T-helper 2 cell treated with Interferon-gamma antibody and Interleukin-4, amounts not matched to agents 5 μg/mL and 100 μg/mL, for 36 hours (primary cell): Measurements from ENCODE around the gene FOXN3.

Experiments
- DNase-seq: peaks from one replicate; pipeline ENCODE4 v3.0.0; 2021; ENCODE audit warnings: low spot score
- H3K27ac Mint-ChIP-seq: one replicate; pipeline ENCODE4 v1.8.0; 2021; ENCODE audit warnings: mild to moderate bottlenecking, mixed read lengths
- H3K27me3 Mint-ChIP-seq: one replicate; pipeline ENCODE4 v1.8.0; 2021; ENCODE audit warnings: low read depth, mixed read lengths
- H3K36me3 Mint-ChIP-seq: one replicate; pipeline ENCODE4 v1.8.0; 2021; ENCODE audit warnings: low read depth, mixed read lengths
- H3K4me1 Mint-ChIP-seq: one replicate; pipeline ENCODE4 v1.8.0; 2021; ENCODE audit warnings: low read depth, mixed read lengths
- H3K4me3 Mint-ChIP-seq: one replicate; pipeline ENCODE4 v1.8.0; 2022; ENCODE audit warnings: mild to moderate bottlenecking, moderate library complexity, mixed read lengths
- H3K9me3 Mint-ChIP-seq: one replicate; pipeline ENCODE4 v1.8.0; 2021; ENCODE audit warnings: mixed read lengths

The FOXN3 gene

DNA sequence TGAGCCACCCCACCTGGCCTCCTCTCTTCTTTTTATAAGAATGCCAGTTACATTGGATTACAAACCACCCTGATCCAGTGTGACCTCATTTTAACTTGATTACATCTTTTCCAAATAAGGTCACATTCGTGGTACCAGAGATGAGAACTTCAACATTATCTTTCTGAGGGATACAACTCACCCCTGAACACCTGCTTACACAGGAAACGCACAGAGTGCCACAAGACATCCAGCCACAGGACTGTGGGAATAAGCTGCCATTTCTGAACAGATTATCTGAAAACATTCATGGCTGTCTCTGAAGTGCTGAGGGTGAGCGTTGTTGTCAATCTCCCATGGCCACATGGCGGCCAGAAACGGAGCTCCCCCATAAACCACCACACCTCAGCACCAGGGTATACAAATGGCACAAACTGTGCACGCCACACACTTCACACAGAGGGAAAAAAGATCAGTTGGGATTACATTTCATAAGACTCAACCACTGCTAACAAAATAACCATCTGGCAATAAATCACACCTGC, 23.7 kb downstream of the FOXN3 start:
- H3K4me3 Mint-ChIP-seq = no peak overlapping the region
- H3K9me3 Mint-ChIP-seq = no peaks in the 10 kb centered on the region
- peaks cover 21% of the 10 kb centered on the region for H3K36me3 Mint-ChIP-seq
- peak overlapping the region; percentile 5 for H3K27ac Mint-ChIP-seq
- no peak for DNase-seq
- no peaks in the 10 kb centered on the region for H3K27me3 Mint-ChIP-seq
- H3K4me1 Mint-ChIP-seq = peaks cover 24% of the 10 kb centered on the region

DNA sequence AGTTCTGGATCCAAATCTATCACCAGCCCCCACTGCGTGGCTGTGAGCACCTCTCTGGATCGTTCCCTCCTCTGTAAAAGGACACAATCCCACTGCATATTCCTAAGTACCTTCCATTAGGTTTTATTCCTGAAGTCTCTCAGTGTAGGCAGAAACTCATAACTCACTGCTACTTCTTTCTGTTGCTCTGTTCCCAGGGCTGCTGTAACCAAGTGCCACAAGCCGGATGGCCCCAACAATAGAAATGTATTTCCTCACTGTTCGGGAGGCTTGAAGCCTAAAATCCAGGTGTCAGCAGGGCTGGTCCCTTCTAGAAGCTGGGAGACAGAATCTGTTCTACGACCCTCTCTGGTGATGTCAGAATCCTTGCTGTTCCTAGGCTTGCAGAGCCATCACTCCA, 24.9 kb downstream of the FOXN3 start:
- DNase-seq = no peak
- no peaks in the 10 kb centered on the region for H3K27me3 Mint-ChIP-seq
- H3K4me3 Mint-ChIP-seq = no peak overlapping the region
- peaks cover 17% of the 10 kb centered on the region for H3K36me3 Mint-ChIP-seq
- H3K9me3 Mint-ChIP-seq = no peaks in the 10 kb centered on the region
- no peak overlapping the region for H3K27ac Mint-ChIP-seq
- H3K4me1 Mint-ChIP-seq = peaks cover 21% of the 10 kb centered on the region

DNA sequence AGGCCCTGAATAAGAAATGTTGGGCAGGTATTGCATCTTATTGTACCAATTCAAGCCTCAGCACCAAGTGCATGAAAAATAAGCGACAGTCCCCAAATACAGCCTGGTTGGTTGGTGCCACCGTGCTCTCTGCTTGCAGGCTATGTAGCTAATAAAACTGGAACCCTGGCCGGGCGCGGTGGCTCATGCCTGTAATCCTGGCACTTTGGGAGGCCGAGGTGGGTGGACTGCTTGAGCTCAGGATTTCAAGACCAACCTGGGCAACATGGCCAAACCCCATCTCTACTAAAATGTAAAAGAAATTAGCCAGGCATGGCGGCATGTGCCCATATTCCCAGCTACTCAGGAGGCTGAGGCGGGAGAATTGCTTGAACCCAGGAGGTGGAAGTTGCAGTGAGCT, 25.5 kb downstream of the FOXN3 start:
- Mint-ChIP-seq H3K4me3 (no peak overlapping the region), H3K4me1 (peaks cover 21% of the 10 kb centered on the region), H3K27ac (no peak overlapping the region), H3K9me3 (no peaks in the 10 kb centered on the region), H3K27me3 (no peaks in the 10 kb centered on the region), H3K36me3 (peaks cover 13% of the 10 kb centered on the region)
- no peak for DNase-seq

DNA sequence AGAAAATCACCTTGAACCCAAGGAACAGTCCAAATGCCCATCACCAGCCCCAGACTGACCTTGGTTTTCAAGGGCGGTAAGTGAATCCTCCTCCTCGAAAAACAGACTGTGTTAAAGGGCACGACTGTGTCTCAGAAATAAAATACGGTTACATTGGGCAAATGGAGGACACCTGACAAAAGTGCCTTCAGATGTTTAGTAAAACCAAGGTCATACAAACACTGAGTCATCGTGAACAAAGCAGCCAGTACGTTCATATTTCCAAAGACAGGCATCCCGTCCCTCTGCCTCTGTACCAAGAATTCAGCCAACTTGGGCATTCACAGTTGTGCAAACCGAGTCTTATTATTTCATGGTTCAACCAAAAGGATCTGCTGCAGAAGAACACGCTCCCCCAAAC, 25.9 kb downstream of the FOXN3 start:
- no peaks in the 10 kb centered on the region for H3K27me3 Mint-ChIP-seq
- peaks cover 9% of the 10 kb centered on the region for H3K36me3 Mint-ChIP-seq
- no peak overlapping the region for H3K4me3 Mint-ChIP-seq
- H3K4me1 Mint-ChIP-seq = peaks cover 20% of the 10 kb centered on the region
- no peak for DNase-seq
- no peaks in the 10 kb centered on the region for H3K9me3 Mint-ChIP-seq
- H3K27ac Mint-ChIP-seq = no peak overlapping the region

DNA sequence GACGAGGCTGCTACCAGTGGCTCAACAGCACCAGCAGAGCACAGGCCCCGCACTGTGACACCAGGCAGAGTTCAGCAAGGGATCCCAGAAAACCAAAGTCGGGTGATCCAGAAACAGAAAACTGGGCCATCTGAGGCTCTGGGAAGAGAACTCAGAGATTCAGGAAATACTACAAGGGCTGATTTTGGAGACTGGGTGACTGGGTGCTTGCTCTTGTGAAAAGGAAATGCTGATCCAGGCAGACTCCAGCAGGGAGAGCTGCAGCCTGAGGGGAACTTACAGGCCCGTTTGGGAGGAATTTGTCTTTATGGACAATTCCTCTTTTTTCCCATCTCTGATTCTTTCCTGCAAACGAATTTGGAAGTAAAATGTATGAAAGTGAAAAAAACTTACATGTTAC, 28.2 kb downstream of the FOXN3 start:
- no peaks in the 10 kb centered on the region for H3K27me3 Mint-ChIP-seq
- no peak for DNase-seq
- peaks cover 7% of the 10 kb centered on the region for H3K36me3 Mint-ChIP-seq
- H3K9me3 Mint-ChIP-seq = no peaks in the 10 kb centered on the region
- no peak overlapping the region for H3K4me3 Mint-ChIP-seq
- peaks cover 16% of the 10 kb centered on the region for H3K4me1 Mint-ChIP-seq
- H3K27ac Mint-ChIP-seq = no peak overlapping the region

DNA sequence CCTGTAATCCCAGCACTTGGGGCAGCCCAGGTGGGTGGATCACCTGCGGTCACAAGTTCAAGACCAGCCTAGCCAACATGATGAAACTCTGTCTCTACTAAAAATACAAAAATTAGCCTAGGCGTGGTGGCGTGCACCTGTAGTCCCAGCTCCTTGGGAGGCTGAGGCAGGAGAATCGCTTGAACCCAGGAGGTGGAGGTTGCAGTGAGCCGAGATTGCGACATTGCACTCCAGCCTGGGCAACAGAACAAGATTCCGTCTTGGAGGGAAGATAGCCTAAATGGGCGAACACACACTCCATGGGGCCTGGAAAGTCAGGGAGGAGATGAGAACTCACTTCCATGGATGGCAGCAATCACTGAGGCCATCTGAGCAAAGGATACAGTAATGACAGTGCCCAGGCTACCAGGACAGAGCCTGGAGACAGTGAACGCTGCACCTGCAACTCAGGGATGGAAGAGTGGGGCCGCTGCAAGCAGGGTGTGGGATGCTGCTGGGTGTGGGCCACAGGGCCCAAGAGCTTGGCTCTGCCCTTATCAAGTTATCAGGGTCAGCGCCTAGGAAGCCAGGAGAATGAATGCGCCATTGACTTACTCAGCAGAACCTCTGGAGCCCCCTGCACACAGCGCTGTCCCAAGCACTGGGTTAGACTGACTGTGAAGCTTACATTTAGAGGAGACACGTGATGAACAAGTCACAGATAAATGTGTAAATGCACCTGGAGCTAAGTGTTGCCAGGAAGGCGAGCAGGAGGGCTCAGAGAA, 28.9 kb downstream of the FOXN3 start:
- Mint-ChIP-seq H3K27me3 (no peaks in the 10 kb centered on the region), H3K4me3 (no peak overlapping the region), H3K4me1 (peaks cover 9% of the 10 kb centered on the region), H3K27ac (no peak overlapping the region), H3K36me3 (peaks cover 10% of the 10 kb centered on the region), H3K9me3 (no peaks in the 10 kb centered on the region)
- DNase-seq = no peak

DNA sequence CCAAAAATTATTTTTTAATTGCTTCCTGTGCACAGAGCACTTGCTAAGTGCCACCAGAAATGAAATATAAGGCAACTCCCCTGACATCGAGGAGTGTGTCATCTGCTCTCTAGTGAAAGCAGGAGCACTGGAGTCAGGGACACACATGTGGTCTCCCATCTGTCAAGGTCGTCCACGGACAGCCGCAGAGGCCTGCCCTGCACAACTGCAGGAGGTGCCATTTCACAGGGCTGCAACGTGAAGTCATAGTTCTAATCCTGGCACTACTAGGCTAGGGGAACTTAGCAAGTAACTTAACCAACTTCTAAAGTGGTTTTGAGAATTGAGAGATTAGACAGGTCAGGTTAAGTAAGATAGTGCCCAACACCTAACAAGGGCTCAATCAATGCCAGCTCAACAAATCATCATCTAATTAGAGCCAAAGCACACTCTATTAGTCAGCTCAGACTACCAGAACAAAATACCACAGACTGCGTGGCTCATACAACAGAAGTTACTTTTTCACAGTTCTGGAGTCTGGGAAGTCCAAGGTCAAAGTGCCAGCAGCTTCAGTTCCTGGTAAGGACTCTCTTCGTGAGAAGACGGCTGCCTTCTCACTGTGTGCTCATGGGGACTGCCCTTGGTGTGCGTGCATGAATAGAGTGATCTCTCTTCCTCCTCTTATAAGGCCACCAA, 30.7 kb downstream of the FOXN3 start:
- Mint-ChIP-seq H3K9me3 (peaks cover 8% of the 10 kb centered on the region), H3K27ac (no peak overlapping the region), H3K4me1 (peaks cover 8% of the 10 kb centered on the region), H3K36me3 (peaks cover 20% of the 10 kb centered on the region), H3K4me3 (no peak overlapping the region), H3K27me3 (no peaks in the 10 kb centered on the region)
- DNase-seq = no peak

DNA sequence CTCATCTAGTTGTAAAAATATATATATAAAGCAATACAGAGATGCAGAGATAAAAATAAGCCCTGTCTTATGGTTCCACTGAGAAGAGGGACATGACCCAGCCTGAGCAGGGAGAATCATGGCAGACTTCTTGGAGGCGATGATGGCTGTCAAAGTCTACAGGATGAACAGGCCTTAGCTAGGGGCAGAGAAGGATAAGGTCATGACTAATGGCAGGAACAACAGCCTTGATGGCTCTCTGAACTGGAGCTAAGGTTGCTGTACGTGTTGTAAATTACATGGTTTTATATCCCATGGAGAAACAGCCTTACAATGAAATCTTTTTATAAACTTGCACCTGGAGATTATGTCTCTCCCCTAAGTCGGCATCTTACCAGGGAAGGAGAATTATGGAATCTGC, 32.4 kb downstream of the FOXN3 start:
- peaks cover 15% of the 10 kb centered on the region for H3K9me3 Mint-ChIP-seq
- H3K4me3 Mint-ChIP-seq = no peak overlapping the region
- H3K4me1 Mint-ChIP-seq = peaks cover 8% of the 10 kb centered on the region
- H3K36me3 Mint-ChIP-seq = peaks cover 29% of the 10 kb centered on the region
- DNase-seq = no peak
- no peaks in the 10 kb centered on the region for H3K27me3 Mint-ChIP-seq
- no peak overlapping the region for H3K27ac Mint-ChIP-seq

DNA sequence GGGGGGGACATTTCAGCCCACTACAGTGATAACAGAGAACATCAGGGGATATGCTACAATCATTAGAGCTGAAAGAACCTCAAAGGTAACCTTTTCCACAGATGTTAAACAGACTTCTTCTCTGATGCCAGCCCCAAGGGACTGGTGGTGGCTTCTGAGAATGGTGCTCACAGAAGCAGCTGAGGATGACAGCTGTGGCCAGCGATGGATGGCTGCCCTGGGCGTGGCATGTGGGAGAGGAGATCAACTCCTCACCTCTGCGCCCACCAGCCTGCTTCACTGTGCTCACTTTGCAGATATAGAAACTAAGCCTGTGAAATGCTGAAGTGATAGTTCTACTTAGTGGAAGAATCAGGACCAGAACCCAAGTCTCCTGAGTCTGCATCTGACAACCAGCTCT, 33.0 kb downstream of the FOXN3 start:
- Mint-ChIP-seq H3K4me3 (no peak overlapping the region), H3K36me3 (peaks cover 27% of the 10 kb centered on the region), H3K27ac (no peak overlapping the region), H3K9me3 (peaks cover 15% of the 10 kb centered on the region), H3K4me1 (peaks cover 4% of the 10 kb centered on the region), H3K27me3 (no peaks in the 10 kb centered on the region)
- DNase-seq = no peak

DNA sequence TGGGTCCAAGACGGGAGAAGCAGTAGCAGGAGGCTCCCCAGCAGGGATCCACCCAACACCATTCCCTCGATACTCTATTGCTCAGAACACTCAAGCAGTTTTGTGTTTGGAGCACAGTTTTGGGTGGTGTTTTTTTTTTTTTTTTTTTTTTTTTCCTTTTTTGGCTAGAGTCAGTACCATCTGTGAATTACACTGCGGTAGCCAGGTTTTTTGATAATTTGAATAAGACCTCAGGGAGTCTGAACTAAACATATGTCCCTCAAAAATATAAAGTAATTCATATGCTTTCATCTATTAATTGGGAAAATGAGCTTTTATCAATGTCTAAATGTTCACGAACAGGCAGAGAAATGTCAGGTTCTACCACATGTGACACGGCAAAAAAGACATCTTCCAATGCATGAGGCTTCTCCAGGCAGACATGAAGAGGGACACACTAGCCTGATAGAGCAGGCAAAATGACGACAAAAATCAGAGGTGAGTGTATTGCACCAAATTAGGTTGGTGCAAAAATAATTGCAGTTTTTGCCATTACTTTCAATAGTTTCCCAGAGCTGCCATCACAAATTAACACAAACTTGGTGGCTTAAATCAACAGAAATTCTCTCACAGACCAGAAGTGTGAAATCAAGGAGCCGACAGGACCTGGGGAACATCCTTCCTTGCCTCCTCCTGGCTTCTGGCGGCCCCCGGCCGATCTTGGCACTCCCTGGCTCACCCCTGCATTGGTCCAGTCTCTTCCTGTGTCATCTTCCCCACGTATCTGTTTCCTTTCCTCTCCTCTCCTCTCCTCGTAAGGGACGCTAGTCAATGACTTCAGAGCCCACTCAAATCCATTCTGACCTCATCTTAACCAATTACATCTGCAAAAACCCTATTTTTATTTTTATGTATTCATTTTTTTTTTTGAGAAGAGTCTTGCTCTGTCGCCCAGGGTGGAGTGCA, 33.9 kb downstream of the FOXN3 start:
- Mint-ChIP-seq H3K36me3 (peaks cover 31% of the 10 kb centered on the region), H3K27ac (peak overlapping the region; percentile 39)
- DNase-seq = no peak

DNA sequence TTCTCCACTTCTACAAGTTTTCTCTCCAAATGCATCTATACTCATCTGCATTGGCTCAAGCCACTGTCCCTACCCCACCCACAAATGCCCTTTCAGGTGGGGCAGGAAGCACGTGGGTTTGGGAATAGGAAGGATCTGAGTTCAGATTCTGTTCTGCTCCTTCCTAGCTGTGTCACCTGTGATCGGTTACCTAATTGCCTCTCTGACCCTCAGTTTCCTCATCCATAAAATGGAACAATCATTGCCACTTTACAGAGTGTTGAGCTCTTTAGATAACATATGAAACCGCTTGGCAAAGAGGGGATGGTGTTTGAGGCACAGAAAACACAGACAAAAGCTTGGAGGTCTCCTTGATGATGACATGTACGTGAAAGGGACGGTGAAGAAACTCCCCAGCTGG, 34.5 kb downstream of the FOXN3 start:
- Mint-ChIP-seq H3K27ac (no peak overlapping the region), H3K4me1 (peaks cover 4% of the 10 kb centered on the region), H3K27me3 (no peaks in the 10 kb centered on the region), H3K9me3 (peaks cover 15% of the 10 kb centered on the region), H3K36me3 (peaks cover 35% of the 10 kb centered on the region), H3K4me3 (no peak overlapping the region)
- DNase-seq = no peak

More for the DNA sequence above, 33.9 kb downstream of the FOXN3 start:
- Mint-ChIP-seq H3K4me1 (peaks cover 4% of the 10 kb centered on the region), H3K27me3 (no peaks in the 10 kb centered on the region), H3K9me3 (peaks cover 15% of the 10 kb centered on the region), H3K4me3 (no peak overlapping the region)

DNA sequence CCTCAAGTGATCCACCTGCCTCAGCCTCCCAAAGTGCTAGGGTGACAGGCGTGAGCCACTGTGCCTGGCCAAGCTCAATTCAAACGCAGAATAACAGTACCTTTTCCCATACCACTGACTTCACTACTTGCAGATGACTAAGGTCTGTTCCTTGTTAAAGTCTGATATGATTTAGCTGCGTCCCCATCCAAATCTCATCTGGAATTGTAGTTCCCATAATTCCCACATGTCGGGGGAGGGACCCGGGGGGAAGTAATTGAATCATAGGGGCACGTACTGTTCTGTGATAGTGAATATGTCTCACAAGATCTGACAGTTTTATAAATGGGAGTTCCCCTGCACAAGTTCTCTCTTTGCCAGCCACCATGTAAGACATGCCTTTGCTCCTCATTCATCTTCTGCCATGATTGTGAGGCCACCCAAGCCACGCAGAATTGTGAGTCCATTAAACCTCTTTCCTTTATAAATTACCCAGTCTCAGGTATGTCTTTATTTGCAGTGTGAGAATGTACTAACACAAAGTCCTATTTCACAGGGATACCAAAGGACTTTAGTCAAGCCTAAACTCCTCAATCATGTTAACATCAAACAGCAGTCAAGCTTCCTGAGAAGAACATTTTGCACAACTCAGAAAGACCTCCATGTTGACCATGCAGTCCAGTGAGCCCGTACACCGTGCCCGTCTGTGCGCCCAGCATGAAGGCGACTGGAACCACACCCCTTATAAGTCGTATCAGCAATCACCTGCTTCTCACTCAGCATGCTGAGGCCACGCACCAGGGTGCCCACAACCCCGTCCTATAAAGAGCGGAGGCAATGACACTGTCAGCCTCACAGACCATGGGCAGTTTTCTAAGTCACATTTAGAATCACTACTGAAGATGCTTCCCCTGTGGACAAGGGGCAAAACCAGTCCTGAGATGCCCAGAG, 36.9 kb downstream of the FOXN3 start:
- no peaks in the 10 kb centered on the region for H3K27me3 Mint-ChIP-seq
- H3K9me3 Mint-ChIP-seq = peaks cover 15% of the 10 kb centered on the region
- no peak overlapping the region for H3K27ac Mint-ChIP-seq
- H3K36me3 Mint-ChIP-seq = peaks cover 38% of the 10 kb centered on the region
- H3K4me3 Mint-ChIP-seq = no peak overlapping the region
- H3K4me1 Mint-ChIP-seq = peaks cover 4% of the 10 kb centered on the region
- DNase-seq = no peak

DNA sequence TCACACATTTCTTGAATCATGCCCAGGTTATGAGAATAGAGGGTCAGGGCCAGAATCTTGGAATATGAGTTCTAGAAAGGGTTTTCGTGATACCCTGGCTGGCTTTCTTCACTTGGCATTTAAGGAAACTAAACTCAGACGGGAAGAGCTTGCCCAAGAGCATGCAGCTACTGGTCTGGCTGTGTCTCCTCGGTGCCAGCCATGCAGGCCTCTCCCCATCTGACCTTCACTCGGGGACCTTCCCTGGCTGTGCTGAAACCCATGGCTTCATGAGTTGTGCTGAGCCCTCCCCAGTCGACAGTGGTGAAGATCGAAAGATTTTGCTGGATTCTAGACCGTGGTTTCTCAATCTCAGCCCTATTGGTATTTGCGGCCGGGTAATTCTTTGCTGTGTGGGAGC, 38.0 kb downstream of the FOXN3 start:
- no peaks in the 10 kb centered on the region for H3K27me3 Mint-ChIP-seq
- no peak overlapping the region for H3K27ac Mint-ChIP-seq
- peaks cover 44% of the 10 kb centered on the region for H3K36me3 Mint-ChIP-seq
- no peak for DNase-seq
- no peak overlapping the region for H3K4me3 Mint-ChIP-seq
- no peaks in the 10 kb centered on the region for H3K4me1 Mint-ChIP-seq
- peaks cover 20% of the 10 kb centered on the region for H3K9me3 Mint-ChIP-seq
